H9 (cell line): ENCODE measurements around the gene P3H3. TPM values are rescaled to one million over a fixed set of nuclear protein-coding genes. Genes with fewer than 3 reads are reported as not detected.

Source experiments
- DNase-seq: peaks from one replicate; pipeline ENCODE4 v3.0.0-alpha.2; 2017
- H2AFZ ChIP-seq: one replicate; pipeline ENCODE4 v1.6.1; 2013; ENCODE audit warnings: mild to moderate bottlenecking, low read length, control low read depth, moderate library complexity
- H2AK5ac ChIP-seq: 2 replicates; pipeline ENCODE4 v1.6.1; 2013; ENCODE audit warnings: low read length, control low read depth, mixed read lengths; ENCODE audit not compliant: insufficient read length
- H2BK120ac ChIP-seq: one replicate; pipeline ENCODE4 v1.6.1; 2013; ENCODE audit warnings: low read depth, mild to moderate bottlenecking, low read length, control low read depth, inconsistent platforms; ENCODE audit not compliant: poor library complexity, severe bottlenecking
- H2BK12ac ChIP-seq: 2 replicates; pipeline ENCODE4 v1.6.1; 2013; ENCODE audit warnings: low read length, control low read depth, mixed read lengths, low read depth; ENCODE audit not compliant: insufficient read length
- H2BK15ac ChIP-seq: 2 replicates; pipeline ENCODE4 v1.6.1; 2013; ENCODE audit warnings: low read depth, low read length, control low read depth
- H2BK20ac ChIP-seq: one replicate; pipeline ENCODE4 v1.6.1; 2013; ENCODE audit warnings: low read depth, mild to moderate bottlenecking, low read length, control low read depth, inconsistent platforms; ENCODE audit not compliant: poor library complexity, severe bottlenecking
- H2BK5ac ChIP-seq: 2 replicates; pipeline ENCODE4 v1.6.1; 2013; ENCODE audit warnings: low read length, control low read depth, mixed read lengths; ENCODE audit not compliant: insufficient read length
- H3K14ac ChIP-seq: 2 replicates; pipeline ENCODE4 v1.6.1; 2013; ENCODE audit warnings: low read length, control low read depth; ENCODE audit not compliant: insufficient read depth
- H3K18ac ChIP-seq: 2 replicates; pipeline ENCODE4 v1.6.1; 2013; ENCODE audit warnings: low read depth, mild to moderate bottlenecking, mixed read lengths, low read length, control low read depth; ENCODE audit not compliant: insufficient read length
- H3K23ac ChIP-seq: 2 replicates; pipeline ENCODE4 v1.6.1; 2013; ENCODE audit warnings: low read length, control low read depth, mixed read lengths, low read depth; ENCODE audit not compliant: insufficient read length
- H3K23me2 ChIP-seq: 2 replicates; pipeline ENCODE4 v1.6.1; 2013; ENCODE audit warnings: low read depth, mild to moderate bottlenecking, mixed read lengths, low read length, control low read depth; ENCODE audit not compliant: insufficient read length, poor library complexity, severe bottlenecking
- H3K27ac ChIP-seq: 2 replicates; pipeline ENCODE4 v1.5.1; 2013; ENCODE audit warnings: low read length, control low read depth, mixed read lengths, low read depth; ENCODE audit not compliant: insufficient read length
- H3K27me3 ChIP-seq: 2 replicates; pipeline ENCODE4 v1.6.1; 2013; ENCODE audit warnings: low read length, control low read depth, inconsistent platforms; ENCODE audit not compliant: insufficient read depth
- H3K4ac ChIP-seq: 2 replicates; pipeline ENCODE4 v1.6.1; 2013; ENCODE audit warnings: low read depth, mild to moderate bottlenecking, control low read depth, inconsistent platforms, low read length, moderate library complexity
- H3K4me1 ChIP-seq: 2 replicates; pipeline ENCODE4 v1.6.1; 2013; ENCODE audit warnings: low read length, control low read depth, inconsistent platforms; ENCODE audit not compliant: insufficient read depth
- H3K4me2 ChIP-seq: 2 replicates; pipeline ENCODE4 v1.6.1; 2013; ENCODE audit warnings: low read length, control low read depth, mixed read lengths; ENCODE audit not compliant: insufficient read length, insufficient read depth
- H3K56ac ChIP-seq: 2 replicates; pipeline ENCODE4 v1.6.1; 2013; ENCODE audit warnings: low read depth, mild to moderate bottlenecking, mixed read lengths, low read length, control low read depth; ENCODE audit not compliant: insufficient read length
- H3K79me1 ChIP-seq: 2 replicates; pipeline ENCODE4 v1.6.1; 2013; ENCODE audit warnings: low read depth, mild to moderate bottlenecking, moderate library complexity, low read length, control low read depth, inconsistent platforms; ENCODE audit not compliant: insufficient read depth, poor library complexity, severe bottlenecking
- H3K79me2 ChIP-seq: 2 replicates; pipeline ENCODE4 v1.6.1; 2013; ENCODE audit warnings: low read length, control low read depth, inconsistent platforms; ENCODE audit not compliant: insufficient read depth
- H3K9ac ChIP-seq: 2 replicates; pipeline ENCODE4 v1.6.1; 2013; ENCODE audit warnings: low read length, control low read depth, mixed read lengths; ENCODE audit not compliant: insufficient read length; ENCODE audit errors: extremely low read depth
- H3K9me3 ChIP-seq: one replicate; pipeline ENCODE4 v1.6.1; 2013; ENCODE audit warnings: low read depth, low read length, inconsistent platforms; ENCODE audit not compliant: control insufficient read depth
- H3T11ph ChIP-seq: one replicate; pipeline ENCODE4 v1.6.1; 2013; ENCODE audit warnings: mild to moderate bottlenecking, low read length, control low read depth, inconsistent platforms
- H4K20me1 ChIP-seq: one replicate; pipeline ENCODE4 v1.6.1; 2013; ENCODE audit not compliant: control insufficient read depth, insufficient read length, insufficient read depth
- H4K5ac ChIP-seq: 2 replicates; pipeline ENCODE4 v1.6.1; 2013; ENCODE audit warnings: low read depth, mild to moderate bottlenecking, mixed read lengths, low read length, control low read depth; ENCODE audit not compliant: insufficient read length
- H4K8ac ChIP-seq: replicated peaks from 2 replicates; pipeline ENCODE4 v1.6.1; 2013; ENCODE audit warnings: low read length, control low read depth, mixed read lengths, low read depth; ENCODE audit not compliant: insufficient read length
- H4K91ac ChIP-seq: 2 replicates; pipeline ENCODE4 v1.6.1; 2013; ENCODE audit warnings: low read depth, mild to moderate bottlenecking, moderate library complexity, mixed read lengths, low read length, control low read depth; ENCODE audit not compliant: insufficient read length
- H3K27ac Mint-ChIP-seq, 3 experiments: 2 replicates in 2 of 3; 3 replicates in 1 of 3; pipeline ENCODE4 v1.8.0; 2020 to 2021; ENCODE audit warnings: mixed read lengths in 3 of 3, mild to moderate bottlenecking in 1 of 3, moderate library complexity in 1 of 3
- H3K27me3 Mint-ChIP-seq: 2 replicates; pipeline ENCODE4 v1.8.0; 2021; ENCODE audit warnings: low read depth, mild to moderate bottlenecking, moderate library complexity, mixed read lengths
- H3K36me3 Mint-ChIP-seq, 3 experiments: 2 replicates in 2 of 3; 3 replicates in 1 of 3; pipeline ENCODE4 v1.8.0; 2020 to 2021; ENCODE audit warnings: low read depth in 3 of 3, mixed read lengths in 3 of 3; ENCODE audit not compliant: insufficient read depth in 1 of 3
- H3K4me1 Mint-ChIP-seq, 2 experiments: 2 replicates each; pipeline ENCODE4 v1.8.0; 2020; ENCODE audit warnings: mixed read lengths in 2 of 2
- H3K4me3 Mint-ChIP-seq, 2 experiments: 2 replicates in 1 of 2; 3 replicates in 1 of 2; pipeline ENCODE4 v1.8.0; 2020 to 2021; ENCODE audit warnings: mild to moderate bottlenecking in 2 of 2, mixed read lengths in 2 of 2, moderate library complexity in 1 of 2
- H3K9me3 Mint-ChIP-seq, 2 experiments: 2 replicates in 1 of 2; 3 replicates in 1 of 2; pipeline ENCODE4 v1.8.0; 2020; ENCODE audit warnings: mild to moderate bottlenecking in 2 of 2, mixed read lengths in 2 of 2, moderate library complexity in 1 of 2
- WGBS: extraction: QIAGEN DNeasy Blood & Tissue Kit; methylation state at CpG from one replicate; pipeline ENCODE4 v1.1.7; 2013; ENCODE audit warnings: missing lambda C conversion rate, low lambda C conversion rate, mixed read lengths; ENCODE audit not compliant: insufficient read length; ENCODE audit errors: extremely low coverage; 5-methylcytosine and 5-hydroxymethylcytosine counted together
- total RNA-seq: library from RNA; stranded (reverse); gene quantifications from 2 replicates; pipeline ENCODE4 v1.2.1, GENCODE V29; 2021
- TF ChIP-seq, protein P1 (sequence below): fragments of 200-600 bp; sonication (generic); conservative IDR thresholded peaks from 3 replicates; pipeline ENCODE4 v1.8.0; 2021; ENCODE audit warnings: antibody characterized with exemption, mild to moderate bottlenecking

P3H3 gene
- total RNA-seq, 1 experiment from 2014 or later, result 55.0 TPM

DNA sequence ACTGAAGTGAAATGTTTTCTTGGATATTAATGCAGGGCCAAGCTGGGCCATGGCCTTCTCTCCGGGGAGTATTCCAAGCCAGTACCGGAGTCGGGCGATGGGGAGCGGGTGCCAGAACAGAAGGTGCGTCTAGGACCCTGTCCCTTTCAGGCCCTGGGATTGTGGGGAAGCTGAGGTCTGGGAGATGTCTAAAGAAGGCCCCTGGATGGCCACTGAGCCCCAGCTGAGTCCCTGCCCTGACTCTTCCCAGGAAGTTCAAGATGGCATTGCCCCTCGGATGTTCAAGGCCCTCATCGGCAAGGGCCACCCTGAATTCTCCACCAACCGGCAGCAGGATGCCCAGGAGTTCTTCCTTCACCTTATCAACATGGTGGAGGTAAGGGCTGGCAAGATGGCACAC lies 31.9 kb downstream of the P3H3 start:
- H4K8ac ChIP-seq, result no peak overlapping the region
- Mint-ChIP-seq H3K4me3 (no peak overlapping the region), H3K36me3 (peaks cover 53 to 94% (median 90%) of the 10 kb centered on the region in 3 experiments; a peak in 6 of 7 replicates), H3K4me1 (no peaks in the 10 kb centered on the region), H3K27me3 (no peaks in the 10 kb centered on the region), H3K27ac (no peak overlapping the region), H3K9me3 (no peaks in the 10 kb centered on the region)
- no peak overlapping the region for H3K9ac ChIP-seq
- no peak overlapping the region for H3T11ph ChIP-seq
- no CpG with 5 or more reads among the region's 9 CpGs for WGBS
- no peak overlapping the region for H2BK20ac ChIP-seq
- H3K23ac ChIP-seq, result no peak overlapping the region
- no peak overlapping the region for H4K5ac ChIP-seq
- no peaks in the 10 kb centered on the region for H3K79me2 ChIP-seq
- no peak overlapping the region for H4K91ac ChIP-seq
- H3K79me1 ChIP-seq, result no peaks in the 10 kb centered on the region
- no peaks in the 10 kb centered on the region for H4K20me1 ChIP-seq
- no peaks in the 10 kb centered on the region for H3K23me2 ChIP-seq
- H2BK120ac ChIP-seq, result no peak overlapping the region
- no peak overlapping the region for H3K27ac ChIP-seq
- H3K9me3 ChIP-seq, result no peaks in the 10 kb centered on the region
- H2BK15ac ChIP-seq, result no peak overlapping the region
- H3K4me2 ChIP-seq, result no peak overlapping the region
- H3K14ac ChIP-seq, result no peak overlapping the region
- no peak overlapping the region for H2BK12ac ChIP-seq
- no peaks in the 10 kb centered on the region for H3K4me1 ChIP-seq
- no peak overlapping the region for H3K56ac ChIP-seq
- no peak for DNase-seq
- no peak overlapping the region for H2BK5ac ChIP-seq
- no peak overlapping the region for H3K18ac ChIP-seq
- H3K4ac ChIP-seq, result no peak overlapping the region
- no peak overlapping the region for H2AFZ ChIP-seq
- no peak overlapping the region for H2AK5ac ChIP-seq
- TF ChIP-seq, protein P1, sequence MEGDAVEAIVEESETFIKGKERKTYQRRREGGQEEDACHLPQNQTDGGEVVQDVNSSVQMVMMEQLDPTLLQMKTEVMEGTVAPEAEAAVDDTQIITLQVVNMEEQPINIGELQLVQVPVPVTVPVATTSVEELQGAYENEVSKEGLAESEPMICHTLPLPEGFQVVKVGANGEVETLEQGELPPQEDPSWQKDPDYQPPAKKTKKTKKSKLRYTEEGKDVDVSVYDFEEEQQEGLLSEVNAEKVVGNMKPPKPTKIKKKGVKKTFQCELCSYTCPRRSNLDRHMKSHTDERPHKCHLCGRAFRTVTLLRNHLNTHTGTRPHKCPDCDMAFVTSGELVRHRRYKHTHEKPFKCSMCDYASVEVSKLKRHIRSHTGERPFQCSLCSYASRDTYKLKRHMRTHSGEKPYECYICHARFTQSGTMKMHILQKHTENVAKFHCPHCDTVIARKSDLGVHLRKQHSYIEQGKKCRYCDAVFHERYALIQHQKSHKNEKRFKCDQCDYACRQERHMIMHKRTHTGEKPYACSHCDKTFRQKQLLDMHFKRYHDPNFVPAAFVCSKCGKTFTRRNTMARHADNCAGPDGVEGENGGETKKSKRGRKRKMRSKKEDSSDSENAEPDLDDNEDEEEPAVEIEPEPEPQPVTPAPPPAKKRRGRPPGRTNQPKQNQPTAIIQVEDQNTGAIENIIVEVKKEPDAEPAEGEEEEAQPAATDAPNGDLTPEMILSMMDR, result no peak
- H3K27me3 ChIP-seq, result no peaks in the 10 kb centered on the region
